Neural progenitor cell (in vitro differentiated cells): ENCODE results near the gene IL17RB.

Experiments
- CTCF ChIP-seq: fragments of 200-600 bp; sonication (generic); IDR thresholded peaks from 2 replicates; pipeline ENCODE4 v1.5.1; 2017; ENCODE audit warnings: antibody characterized with exemption, mild to moderate bottlenecking
- EZH2 ChIP-seq: fragments of 200-600 bp; sonication (generic); IDR thresholded peaks from 2 replicates; pipeline ENCODE4 v1.6.1; 2017; ENCODE audit warnings: antibody characterized with exemption, mild to moderate bottlenecking, moderate library complexity
- EZH2phosphoT487 ChIP-seq: fragments of 200-600 bp; sonication (generic); IDR thresholded peaks from 2 replicates; pipeline ENCODE4 v1.6.1; 2017; ENCODE audit warnings: antibody characterized with exemption

- TF ChIP-seq CTCF (no peak), EZH2 (no peak), EZH2phosphoT487 (no peak)
Measured at GRCh38 chr3:53856964-53857363, 10.6 kb downstream of the IL17RB start.
